ENCODE data around the gene VAT1L.
A peak's percentile ranks its signal among the peaks of the same experiment; 100 is the strongest.
"Not testable (repeated sequence)": the region's sequence is repeated elsewhere in the genome, so short reads cannot be mapped to it uniquely, and the experiment has no call there.

VAT1L gene

DNA sequence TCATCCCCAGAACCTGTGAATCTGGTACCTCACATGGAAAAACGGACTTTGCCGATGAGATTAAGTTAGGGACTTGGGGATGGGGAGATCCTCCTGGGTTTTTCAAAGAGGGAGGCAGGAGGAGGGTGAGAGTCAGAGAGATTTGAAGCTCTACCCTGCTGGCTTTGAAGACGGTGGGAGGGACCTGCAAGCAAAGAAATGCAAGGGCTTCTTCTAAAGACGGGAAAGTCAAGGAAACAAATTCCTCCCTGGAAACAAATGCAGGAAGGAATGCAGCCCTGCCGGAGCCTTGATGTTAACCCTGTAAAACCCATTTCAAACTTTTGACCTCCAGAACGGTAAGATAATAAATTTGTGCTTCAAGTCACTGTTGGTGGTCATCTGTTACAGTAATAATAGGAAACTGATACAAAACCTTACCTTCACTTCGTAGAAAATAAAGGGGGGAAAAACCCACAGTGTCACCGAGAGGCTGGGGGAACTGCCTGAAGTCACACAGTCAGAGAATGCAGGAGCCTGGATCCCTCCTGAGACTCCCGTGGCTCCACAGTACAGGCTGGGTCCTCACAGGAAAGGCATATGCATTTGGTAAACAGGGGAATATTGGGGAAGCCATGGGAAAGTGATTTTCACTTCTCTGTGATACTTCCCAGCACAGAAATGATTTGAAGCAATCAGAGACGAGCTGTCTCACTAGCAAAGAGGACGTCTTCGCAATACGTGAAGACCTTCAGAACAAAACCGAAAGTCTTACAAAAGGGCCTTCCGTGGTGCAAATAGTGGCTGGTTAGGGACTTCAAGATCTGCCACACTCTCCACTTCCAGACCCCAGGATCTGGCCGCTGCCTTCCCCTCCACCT is 175.1 kb downstream of the VAT1L start:
- DNase-seq, result no peak

- DNase-seq, result no peak
These were observed 177.0 kb downstream of the VAT1L start for GRCh38 chr16:77965346-77965745.

DNA sequence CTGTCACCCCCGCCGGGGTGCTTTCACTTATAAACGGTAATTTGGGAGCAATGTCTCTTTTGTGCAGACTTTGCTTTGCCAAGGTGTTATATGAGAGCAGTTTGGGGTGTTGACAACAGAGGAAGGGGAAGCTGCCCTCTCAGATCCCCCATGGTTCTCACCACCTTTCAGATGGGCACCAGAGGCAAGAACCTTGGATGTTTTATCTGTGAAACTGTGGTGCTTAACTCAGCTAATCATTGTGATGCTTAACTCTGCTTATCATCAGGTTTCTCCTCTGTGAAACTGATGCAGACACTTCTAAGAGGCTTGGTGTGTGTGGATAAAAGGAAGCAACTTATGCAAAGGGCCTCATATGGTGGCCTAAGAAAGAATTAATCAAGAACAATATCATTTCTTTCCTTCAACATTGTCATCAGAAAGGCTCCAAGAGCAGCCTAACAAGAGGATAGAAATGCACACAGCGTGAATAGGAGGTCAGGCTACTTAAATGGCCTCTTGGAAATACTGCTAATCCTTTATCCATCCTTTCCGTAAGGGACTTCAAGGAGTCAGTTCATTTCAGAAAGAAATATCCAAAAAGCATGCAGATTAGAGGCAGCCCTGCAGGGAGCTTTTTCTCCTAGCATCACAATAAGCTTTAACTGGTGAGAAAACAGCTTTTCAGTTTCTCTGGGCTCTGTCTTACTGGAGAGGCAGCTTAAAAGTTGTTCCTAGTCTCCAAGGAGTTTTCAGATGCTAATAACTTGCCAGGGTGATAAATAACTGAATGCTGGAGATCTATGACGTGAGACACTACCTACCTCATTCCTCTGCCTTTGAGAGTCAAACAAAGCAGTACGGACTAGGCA is 178.9 kb downstream of the VAT1L start:
- no peak for DNase-seq

GRCh38 chr16:77969861-77970260 is 181.5 kb downstream of the VAT1L start:
- DNase-seq, result no peak

- no peak for DNase-seq
These were observed 182.0 kb downstream of the VAT1L start for GRCh38 chr16:77970371-77970770.

GRCh38 chr16:77971306-77972061 is 183.1 kb downstream of the VAT1L start:
- peak; percentile 66 for DNase-seq

DNA sequence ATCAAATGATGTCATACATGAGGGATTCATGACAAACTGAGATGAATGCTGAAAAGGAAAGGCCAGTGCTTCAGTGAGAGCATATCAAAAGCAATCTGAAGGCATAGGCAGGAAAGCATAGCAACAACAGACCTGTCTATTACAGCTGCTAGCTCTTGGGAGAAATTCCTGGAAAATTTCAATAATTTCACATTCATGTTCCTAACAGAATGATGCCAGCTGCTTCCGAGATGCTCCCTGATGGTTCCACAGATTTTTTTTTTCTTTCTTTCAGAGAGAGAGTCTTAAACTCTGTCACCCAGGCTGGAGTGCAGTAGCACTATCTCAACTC is 183.7 kb downstream of the VAT1L start:
- no peak for DNase-seq

DNA sequence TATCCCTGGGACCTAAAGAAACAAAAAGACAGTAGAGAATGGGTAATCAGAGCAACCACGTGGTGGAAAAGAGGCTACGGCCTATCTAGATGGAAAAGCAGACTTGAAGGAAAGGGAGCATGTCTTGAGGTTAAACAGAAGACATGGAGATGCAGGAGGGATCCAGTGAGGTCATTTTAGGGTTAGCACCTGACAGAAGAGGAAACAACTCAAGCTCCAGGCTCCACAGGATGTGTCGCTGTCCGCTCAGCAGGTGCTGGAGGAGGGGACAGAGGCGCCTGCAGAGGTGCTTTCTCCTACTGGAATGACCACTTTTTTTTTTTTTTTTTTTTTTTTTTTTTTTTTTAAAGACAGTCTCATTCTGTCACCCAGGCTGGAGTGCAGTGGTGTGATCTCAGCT is 186.5 kb downstream of the VAT1L start:
- DNase-seq, result no peak

DNA sequence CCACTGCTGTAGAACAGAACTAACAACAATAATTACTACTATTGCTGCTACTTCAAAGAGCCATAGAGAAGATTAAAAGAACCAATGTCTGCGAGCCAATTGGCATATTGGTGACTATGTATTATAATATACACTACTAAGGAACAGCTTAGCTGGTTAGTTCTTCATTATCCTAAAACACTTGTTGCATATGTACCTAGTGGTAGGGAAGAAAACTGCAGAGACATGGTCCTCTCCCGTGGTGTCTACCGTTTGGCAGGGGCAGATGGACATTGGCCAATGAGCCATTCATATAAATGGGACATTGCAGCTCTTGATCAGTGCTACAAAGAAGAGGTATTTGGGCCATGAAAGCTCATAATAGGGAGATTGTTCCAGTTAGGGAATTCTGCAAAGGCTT is 187.6 kb downstream of the VAT1L start:
- DNase-seq, result no peak

DNA sequence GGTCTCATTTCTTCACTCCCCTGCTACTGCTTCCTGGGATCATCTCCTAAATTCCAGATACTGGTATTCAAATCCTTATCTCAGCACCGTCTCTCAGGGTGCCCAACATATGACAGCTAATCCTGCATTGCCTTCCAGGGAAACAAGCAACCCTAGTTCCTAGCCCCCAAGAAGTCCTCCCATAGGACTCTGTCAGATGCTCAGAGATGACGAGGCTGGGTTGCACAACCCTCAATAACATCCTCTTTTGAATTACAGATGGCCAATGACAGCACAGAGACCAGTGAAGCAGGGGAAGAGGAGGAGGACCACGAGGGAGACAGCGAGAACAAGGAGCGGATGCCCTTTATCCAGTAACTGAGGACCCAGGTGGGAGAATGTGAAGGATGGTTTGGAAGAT is 189.0 kb downstream of the VAT1L start:
- no peak for DNase-seq

GRCh38 chr16:77985111-77985510 is 196.7 kb downstream of the VAT1L start:
- DNase-seq, result no peak

- no peak for DNase-seq
These were observed 197.8 kb downstream of the VAT1L start for GRCh38 chr16:77986011-77986740.

- DNase-seq, result no peak
These were observed 199.4 kb downstream of the VAT1L start for GRCh38 chr16:77987810-77988209.

GRCh38 chr16:77989846-77990245 is 201.5 kb downstream of the VAT1L start:
- DNase-seq, result no peak

DNA sequence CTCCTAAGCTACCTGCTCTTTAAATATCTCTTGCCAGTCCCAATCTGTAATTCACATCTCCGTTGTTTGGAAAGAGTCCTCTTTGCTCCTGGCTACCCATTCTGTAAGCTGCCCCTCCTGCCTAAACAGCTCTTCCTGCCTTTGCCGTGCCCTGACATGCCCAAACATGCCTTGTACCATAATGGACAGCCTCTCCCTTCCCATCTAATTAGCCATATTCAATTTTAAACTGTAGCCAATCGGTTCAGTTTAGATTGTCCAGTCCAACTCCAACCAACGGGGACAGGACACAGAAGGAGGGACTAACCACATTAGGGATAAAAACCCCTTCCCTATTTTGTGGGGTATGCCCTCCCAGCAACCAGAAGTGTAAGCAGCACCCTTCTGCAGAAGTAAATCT is 203.3 kb downstream of the VAT1L start:
- no peak for DNase-seq

- not testable (repeated sequence) for DNase-seq
These were observed 204.0 kb downstream of the VAT1L start for GRCh38 chr16:77992381-77992780.

DNA sequence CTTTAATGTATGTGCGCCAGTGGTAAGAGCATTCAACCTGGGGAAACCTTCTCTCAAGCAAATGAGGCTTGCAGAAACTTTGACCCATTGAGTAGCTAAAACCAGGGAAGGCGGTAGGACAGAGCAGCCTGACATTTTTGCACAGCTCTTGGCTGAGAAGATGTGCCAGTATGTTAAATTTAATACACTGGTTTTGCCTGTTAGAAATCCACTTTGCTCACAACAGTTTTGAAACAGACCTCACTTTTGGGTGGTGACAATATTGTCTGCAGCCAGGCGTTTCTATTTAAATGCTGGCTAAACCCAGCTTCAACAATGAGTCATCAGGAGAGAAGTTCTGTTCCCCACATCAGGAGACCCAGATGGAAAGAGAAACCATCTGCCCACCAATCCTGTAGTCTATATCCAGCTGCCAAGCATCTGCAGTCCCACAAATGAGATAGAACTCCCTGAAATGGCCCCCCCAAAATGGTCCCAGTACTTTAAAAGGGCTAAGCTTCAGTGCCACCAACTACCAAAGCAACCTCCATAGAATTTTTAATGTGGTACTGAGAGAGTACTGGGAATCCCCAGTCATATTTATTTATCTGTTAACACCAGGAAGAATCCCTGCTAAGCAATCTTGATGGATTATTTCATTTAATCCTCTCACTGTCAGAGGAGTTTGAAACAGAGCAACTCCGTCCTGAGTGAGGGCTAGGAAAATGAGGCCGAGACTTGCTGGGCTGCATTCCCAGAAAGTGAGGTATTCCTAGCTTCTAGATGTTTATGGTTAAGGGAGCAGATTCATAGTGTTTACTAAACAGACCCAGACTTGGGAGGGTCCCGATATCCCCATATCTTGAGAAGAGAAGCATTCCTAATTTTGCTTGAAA is 205.0 kb downstream of the VAT1L start:
- no peak for DNase-seq

- no peak for DNase-seq
These were observed 207.6 kb downstream of the VAT1L start for GRCh38 chr16:77995843-77996455.

DNA sequence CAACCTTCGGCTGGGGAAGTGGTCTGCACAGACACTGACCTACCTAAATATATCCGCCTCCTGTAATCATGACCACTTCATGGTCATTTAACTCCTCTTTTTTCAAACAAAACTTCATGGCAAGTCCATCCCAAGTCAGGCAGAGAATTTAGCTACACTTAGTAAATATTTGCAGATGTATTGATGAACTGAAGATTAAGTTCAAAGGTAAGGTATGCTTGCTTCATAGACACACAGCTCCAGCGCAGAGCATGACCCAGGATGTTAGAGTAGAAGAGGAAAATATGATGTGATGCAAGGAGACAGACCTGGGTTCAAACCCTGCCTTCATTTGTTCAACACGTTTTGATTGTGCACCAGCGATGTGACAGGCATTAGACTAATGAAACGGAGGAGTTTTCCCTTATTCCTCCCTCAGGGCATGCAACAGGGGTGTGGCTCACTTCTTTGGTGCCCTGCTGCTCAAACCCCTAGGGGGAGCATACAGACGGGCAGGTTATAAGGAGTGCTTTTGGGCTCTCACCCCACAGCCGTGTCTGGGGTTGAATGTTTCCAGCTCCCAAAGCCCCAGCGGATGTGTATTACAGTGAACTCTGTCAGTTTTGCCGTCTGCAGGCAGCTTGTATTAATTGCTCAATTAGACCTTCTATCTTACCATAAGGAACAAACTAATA is 210.1 kb downstream of the VAT1L start:
- DNase-seq, result no peak

- DNase-seq, result no peak
These were observed 213.2 kb downstream of the VAT1L start for GRCh38 chr16:78001451-78002025.

Data from activated gamma-delta T cell treated with Interleukin-2 at 50 U/mL for 16 hours (primary cell).